ENCODE data around the gene SLC37A3.

The SLC37A3 gene

DNA sequence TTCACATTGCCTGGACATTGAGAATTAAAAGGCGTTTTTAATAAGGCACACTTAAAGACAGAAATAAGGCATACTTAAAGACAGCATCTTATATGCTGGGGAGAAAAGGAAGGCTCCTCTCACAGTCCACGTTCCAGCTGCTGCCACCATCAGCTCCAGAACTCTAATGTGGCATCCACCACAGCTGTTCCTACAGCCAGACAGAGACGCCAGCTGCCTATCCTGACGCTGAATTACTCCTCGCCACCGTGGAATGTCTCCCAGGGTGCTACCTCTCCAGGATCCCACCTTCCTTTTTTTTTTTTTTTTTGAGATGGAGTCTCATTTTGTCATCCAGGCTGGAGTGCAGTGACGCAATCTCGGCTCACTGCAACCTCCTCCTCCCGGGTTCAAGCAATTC, 30.8 kb downstream of the SLC37A3 start:
- in situ Hi-C loops (cut with HindIII; ENCODE audit: low pct_ligation_motif_present, low sequenced_read_pairs), result no loop called here
- H3K36me3 ChIP-seq (replicated peaks), result peaks cover 11% of the 10 kb centered on the region
- DNase-seq, result no peak
- no peaks in the 10 kb centered on the region for H3K27me3 ChIP-seq (replicated peaks)
- TF ChIP-seq, protein P1, sequence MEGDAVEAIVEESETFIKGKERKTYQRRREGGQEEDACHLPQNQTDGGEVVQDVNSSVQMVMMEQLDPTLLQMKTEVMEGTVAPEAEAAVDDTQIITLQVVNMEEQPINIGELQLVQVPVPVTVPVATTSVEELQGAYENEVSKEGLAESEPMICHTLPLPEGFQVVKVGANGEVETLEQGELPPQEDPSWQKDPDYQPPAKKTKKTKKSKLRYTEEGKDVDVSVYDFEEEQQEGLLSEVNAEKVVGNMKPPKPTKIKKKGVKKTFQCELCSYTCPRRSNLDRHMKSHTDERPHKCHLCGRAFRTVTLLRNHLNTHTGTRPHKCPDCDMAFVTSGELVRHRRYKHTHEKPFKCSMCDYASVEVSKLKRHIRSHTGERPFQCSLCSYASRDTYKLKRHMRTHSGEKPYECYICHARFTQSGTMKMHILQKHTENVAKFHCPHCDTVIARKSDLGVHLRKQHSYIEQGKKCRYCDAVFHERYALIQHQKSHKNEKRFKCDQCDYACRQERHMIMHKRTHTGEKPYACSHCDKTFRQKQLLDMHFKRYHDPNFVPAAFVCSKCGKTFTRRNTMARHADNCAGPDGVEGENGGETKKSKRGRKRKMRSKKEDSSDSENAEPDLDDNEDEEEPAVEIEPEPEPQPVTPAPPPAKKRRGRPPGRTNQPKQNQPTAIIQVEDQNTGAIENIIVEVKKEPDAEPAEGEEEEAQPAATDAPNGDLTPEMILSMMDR (IDR thresholded peaks at IDR 0.05; ENCODE audit: low read depth, low read length, missing control alignments), result no peak
- no peak overlapping the region for H3K27ac ChIP-seq
- H3K4me3 ChIP-seq (ENCODE audit: low read depth, low read length), result no peak overlapping the region

DNA sequence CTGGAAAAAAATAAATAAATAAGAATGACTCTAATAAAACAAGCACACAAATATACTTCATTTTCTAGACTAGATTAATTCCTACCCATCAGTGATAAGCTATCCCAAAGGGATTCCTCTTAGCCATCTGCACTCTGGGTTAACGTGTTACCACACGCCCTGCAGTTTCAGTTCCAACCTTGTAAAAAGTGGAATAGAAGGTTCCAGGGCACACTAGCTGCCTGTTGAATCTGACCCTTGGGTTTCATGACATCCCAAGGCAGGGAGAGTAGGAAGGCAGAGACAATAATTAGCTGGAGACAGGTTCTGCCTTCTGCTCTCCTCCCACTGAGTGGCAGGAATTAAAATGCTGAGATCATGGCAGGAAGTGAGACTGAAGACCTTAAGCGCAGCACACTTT, 33.5 kb downstream of the SLC37A3 start:
- in situ Hi-C loops (cut with HindIII; ENCODE audit: low pct_ligation_motif_present, low sequenced_read_pairs), result no loop called here
- DNase-seq, result no peak
- Histone ChIP-seq H3K27ac (no peak overlapping the region), H3K36me3 (replicated peaks) (peaks cover 4% of the 10 kb centered on the region), H3K4me3 (ENCODE audit: low read depth, low read length) (no peak overlapping the region), H3K27me3 (replicated peaks) (no peaks in the 10 kb centered on the region)
- TF ChIP-seq, protein P1 (IDR thresholded peaks at IDR 0.05; ENCODE audit: low read depth, low read length, missing control alignments), result no peak

DNA sequence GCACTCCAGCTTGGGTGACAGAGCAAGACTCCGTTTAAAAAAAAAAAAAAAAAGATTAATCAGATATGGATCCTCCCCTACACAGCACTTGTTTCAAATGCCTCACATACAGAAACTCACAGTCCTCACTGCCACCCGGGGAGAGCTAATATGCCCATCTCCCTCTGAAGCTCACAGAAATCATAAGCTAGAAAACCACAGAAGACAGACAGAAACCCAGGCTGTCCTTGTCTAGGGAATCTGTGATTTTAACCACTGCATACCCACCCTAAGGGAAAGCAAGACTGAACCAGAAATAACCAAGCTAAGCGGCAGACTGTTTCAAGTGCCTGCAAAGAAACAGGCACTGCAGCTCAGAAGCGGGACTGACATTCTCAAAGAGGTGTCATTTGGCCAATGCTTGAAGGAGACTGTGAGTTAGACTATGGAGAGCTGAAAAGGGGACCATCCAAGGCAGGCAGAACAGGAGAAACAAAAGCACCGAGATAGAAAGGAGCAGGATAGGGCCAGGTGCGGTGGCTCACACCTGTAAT, 37.6 kb downstream of the SLC37A3 start:
- H3K27me3 ChIP-seq (replicated peaks), result no peaks in the 10 kb centered on the region
- peaks cover 15% of the 10 kb centered on the region for H3K36me3 ChIP-seq (replicated peaks)
- in situ Hi-C loops (cut with HindIII; ENCODE audit: low pct_ligation_motif_present, low sequenced_read_pairs), result no loop called here
- no peak overlapping the region for H3K4me3 ChIP-seq (ENCODE audit: low read depth, low read length)
- TF ChIP-seq, protein P1 (IDR thresholded peaks at IDR 0.05; ENCODE audit: low read depth, low read length, missing control alignments), result no peak
- DNase-seq, result no peak
- H3K27ac ChIP-seq, result no peak overlapping the region

DNA sequence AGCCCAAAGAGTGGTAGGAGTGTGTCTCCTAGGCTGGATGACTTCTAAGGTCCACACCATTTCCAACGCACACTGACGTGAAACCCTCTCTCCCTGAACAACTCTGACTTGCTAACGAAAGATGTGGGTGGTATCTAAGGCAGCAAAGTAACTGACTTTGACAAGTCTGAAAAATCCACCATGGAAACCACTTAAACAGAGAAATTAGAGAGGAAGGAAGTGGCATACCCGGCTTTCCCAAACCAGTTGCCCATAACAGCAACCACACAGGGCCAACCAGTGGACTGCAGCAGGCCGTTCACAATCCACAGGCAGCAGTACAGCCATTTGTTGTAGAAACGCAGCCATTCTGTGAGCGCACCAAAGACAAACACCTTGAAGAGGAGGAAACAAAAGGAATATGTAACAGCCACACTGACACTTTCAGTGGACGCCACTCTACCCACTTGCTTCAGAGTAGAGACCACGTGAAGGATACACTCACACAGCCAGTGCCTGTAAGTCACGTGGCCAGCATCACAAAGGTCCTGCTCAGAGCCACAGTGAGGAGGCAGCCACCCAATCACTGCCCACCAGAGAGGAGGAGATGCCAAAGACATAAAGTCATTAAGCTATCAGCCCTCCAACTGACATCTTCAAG, 39.8 kb downstream of the SLC37A3 start:
- no peak for DNase-seq
- TF ChIP-seq, protein P1 (IDR thresholded peaks at IDR 0.05; ENCODE audit: low read depth, low read length, missing control alignments), result no peak
- H3K27ac ChIP-seq, result no peak overlapping the region

DNA sequence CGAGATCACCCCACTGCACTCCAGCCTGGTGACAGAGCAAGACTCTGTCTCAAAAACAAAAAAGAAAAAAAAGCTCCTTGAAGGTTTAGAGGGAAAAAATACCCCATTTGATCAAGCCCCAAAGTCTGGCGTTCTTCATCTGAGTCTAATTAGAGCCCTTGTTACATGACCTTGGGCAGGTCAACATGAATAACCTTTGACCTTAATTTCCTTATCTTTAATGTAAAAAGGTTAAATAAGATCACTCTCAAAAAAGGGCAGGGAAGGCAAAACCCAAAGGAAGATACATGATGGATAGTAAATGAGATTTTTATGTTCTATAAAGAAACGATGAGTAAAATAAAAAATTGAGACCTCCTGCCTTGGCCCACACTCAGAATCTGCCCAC, 40.3 kb downstream of the SLC37A3 start:
- in situ Hi-C loops (cut with HindIII; ENCODE audit: low pct_ligation_motif_present, low sequenced_read_pairs), result no loop called here
- no peak overlapping the region for H3K27ac ChIP-seq
- H3K36me3 ChIP-seq (replicated peaks), result peaks cover 23% of the 10 kb centered on the region
- H3K27me3 ChIP-seq (replicated peaks), result no peaks in the 10 kb centered on the region
- TF ChIP-seq, protein P1 (IDR thresholded peaks at IDR 0.05; ENCODE audit: low read depth, low read length, missing control alignments), result no peak
- H3K4me3 ChIP-seq (ENCODE audit: low read depth, low read length), result no peak overlapping the region
- DNase-seq, result no peak

More for the DNA sequence above, 39.8 kb downstream of the SLC37A3 start:
- Histone ChIP-seq H3K36me3 (replicated peaks) (peaks cover 22% of the 10 kb centered on the region), H3K4me3 (ENCODE audit: low read depth, low read length) (no peak overlapping the region), H3K27me3 (replicated peaks) (no peaks in the 10 kb centered on the region)
- in situ Hi-C loops (cut with HindIII; ENCODE audit: low pct_ligation_motif_present, low sequenced_read_pairs), result no loop called here

DNA sequence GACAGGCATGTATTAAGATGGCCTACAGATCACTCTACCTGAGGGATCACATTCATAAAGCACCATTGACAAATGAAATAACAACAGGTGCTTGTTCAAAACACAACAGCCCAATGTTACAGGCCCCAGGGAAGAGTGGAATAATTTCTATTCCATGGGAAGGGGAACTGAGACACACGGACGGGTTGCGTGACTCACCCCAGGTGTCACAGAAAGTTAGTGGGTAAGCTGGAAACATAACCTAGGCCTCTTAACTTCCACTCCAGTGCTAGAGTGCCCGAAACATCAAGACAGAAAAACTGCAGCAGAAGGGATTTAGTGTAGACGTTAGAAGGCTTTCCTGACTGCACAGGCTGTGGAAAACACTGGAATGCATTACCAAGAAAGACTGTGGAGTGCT, 48.3 kb downstream of the SLC37A3 start:
- Histone ChIP-seq H3K27me3 (replicated peaks) (no peaks in the 10 kb centered on the region), H3K4me3 (ENCODE audit: low read depth, low read length) (no peak overlapping the region), H3K36me3 (replicated peaks) (peaks cover 53% of the 10 kb centered on the region), H3K27ac (no peak overlapping the region)
- in situ Hi-C loops (cut with HindIII; ENCODE audit: low pct_ligation_motif_present, low sequenced_read_pairs), result no loop called here
- no peak for DNase-seq
- TF ChIP-seq, protein P1 (IDR thresholded peaks at IDR 0.05; ENCODE audit: low read depth, low read length, missing control alignments), result no peak

Measured in brain microvascular endothelial cell (primary cell).